Measurements from ENCODE around the gene COPS8.

GRCh38 chr2:237059155-237059875 is 26.4 kb upstream of the COPS8 start:
- no peak for TF ChIP-seq EZH2 (IDR thresholded peaks at IDR 0.05; ENCODE audit: low read depth, low read length, severe bottlenecking)
- TF ChIP-seq POLR2AphosphoS5 (IDR thresholded peaks at IDR 0.05; ENCODE audit: low read depth, low read length) = no peak
- TF ChIP-seq CREB1 (IDR thresholded peaks at IDR 0.05) = no peak
- no peak for TF ChIP-seq CTCF (IDR thresholded peaks at IDR 0.05; ENCODE audit: control extremely low read depth in 1 of 3, insufficient read depth in 1 of 3, low read depth in 1 of 3, low read length in 3 of 3)
- TF ChIP-seq KDM1A (IDR thresholded peaks at IDR 0.05; ENCODE audit: borderline replicate concordance, low read length) = no peak
- TF ChIP-seq CHD2 (IDR thresholded peaks at IDR 0.05; ENCODE audit: low read length) = no peak
- no peak for TF ChIP-seq ZNF274 (IDR thresholded peaks at IDR 0.05; ENCODE audit: borderline replicate concordance, extremely low read depth, low read length)
- no peak for TF ChIP-seq MAX (IDR thresholded peaks at IDR 0.05)
- TF ChIP-seq SP2 (IDR thresholded peaks at IDR 0.05; ENCODE audit: low read length) = no peak
- TF ChIP-seq POLR2A (IDR thresholded peaks at IDR 0.05; ENCODE audit: control extremely low read depth in 1 of 2, low read depth in 2 of 2, low read length in 2 of 2) = no peak
- no peak for TF ChIP-seq SUZ12 (IDR thresholded peaks at IDR 0.05; ENCODE audit: low read length)

Measured in H1 (cell line).